ENCODE results near the gene COX7B2. TPM values are rescaled to one million over a fixed set of nuclear protein-coding genes. Genes with fewer than 3 reads are reported as not detected.

The COX7B2 gene
- total and polyA plus RNA-seq, 10 of the 15 experiments (the other 5 are each of a cell fraction or from before 2014, with no cell fraction given) = not detected

DNA sequence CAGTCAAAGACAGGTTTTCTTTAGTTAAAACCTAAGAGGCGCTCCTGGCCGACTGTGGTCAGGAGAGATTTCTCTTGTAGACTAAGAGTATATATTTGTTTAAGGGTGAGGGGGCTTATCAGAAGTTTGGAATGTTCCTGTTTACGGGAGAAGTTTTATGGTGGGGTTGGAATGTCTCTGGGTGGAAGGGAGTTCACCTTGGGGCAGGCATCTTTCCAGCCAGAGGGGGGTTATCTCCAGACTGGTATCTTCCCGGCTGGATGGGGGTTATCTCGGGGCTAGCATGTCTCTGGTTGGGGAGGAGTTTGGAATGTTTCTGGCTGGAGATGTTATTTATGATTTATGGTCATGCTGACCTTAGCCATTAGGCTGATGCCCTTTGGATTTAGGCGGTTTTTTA, 116.0 kb downstream of the COX7B2 start:
- WGBS (ENCODE audit: insufficient coverage, insufficient replicate concordance, low lambda C conversion rate, missing lambda C conversion rate) = 34% methylated on average over 6 of the region's 6 CpGs
- Histone ChIP-seq H3K4me2 (ENCODE audit: control insufficient read depth, insufficient read depth) (no peak overlapping the region), H2AFZ (ENCODE audit: control insufficient read depth, low read depth, low read length) (no peak overlapping the region), H3K9ac (ENCODE audit: control insufficient read depth, insufficient read depth, low read length) (no peak overlapping the region), H3K79me2 (ENCODE audit: control insufficient read depth, insufficient read depth, low read length) (no peaks in the 10 kb centered on the region), H3K9me3 (replicated peaks; ENCODE audit: control insufficient read depth, insufficient read depth, low read length) (no peaks in the 10 kb centered on the region), H3K4me3 (no peak overlapping the region), H3K27me3 (replicated peaks in 1 of 2; ENCODE audit: control insufficient read depth in 2 of 2, insufficient read depth in 2 of 2, low read length in 1 of 2) (no peaks in the 10 kb centered on the region), H4K20me1 (ENCODE audit: control insufficient read depth, insufficient read depth) (no peaks in the 10 kb centered on the region), H3K4me1 (ENCODE audit: control insufficient read depth, insufficient read depth, low read length) (no peaks in the 10 kb centered on the region), H3K27ac (ENCODE audit: control insufficient read depth, insufficient read depth) (no peak overlapping the region), H3K36me3 (ENCODE audit: control insufficient read depth in 2 of 2, insufficient read depth in 2 of 2, low read length in 1 of 2) (no peaks in the 10 kb centered on the region)
- no peak for DNase-seq (ENCODE audit: low read depth, low spot score)
- TF ChIP-seq SREBF1 (IDR thresholded peaks at IDR 0.05; ENCODE audit: low read length) (no peak), CEBPB (IDR thresholded peaks at IDR 0.05; ENCODE audit: borderline replicate concordance in 1 of 2, low read depth in 2 of 2, low read length in 2 of 2) (no peak), PAX8 (IDR thresholded peaks at IDR 0.05) (no peak), ZNF274 (IDR thresholded peaks at IDR 0.05; ENCODE audit: insufficient read depth, insufficient read length) (no peak), SMARCA5 (IDR thresholded peaks at IDR 0.05) (no peak), RAD21 (IDR thresholded peaks at IDR 0.05; ENCODE audit: insufficient read depth, low read depth, low read length) (no peak), TCF7 (IDR thresholded peaks at IDR 0.05; ENCODE audit: borderline replicate concordance) (no peak), SP1 (IDR thresholded peaks at IDR 0.05; ENCODE audit: low read depth, low read length) (no peak), SMAD1 (IDR thresholded peaks at IDR 0.05; ENCODE audit: low read depth, partially characterized antibody) (no peak), NFYA (IDR thresholded peaks at IDR 0.05; ENCODE audit: borderline replicate concordance, low read depth, low read length) (no peak), NR2C2 (IDR thresholded peaks at IDR 0.05; ENCODE audit: borderline replicate concordance, control insufficient read depth, insufficient read length, low read depth) (no peak), ZZZ3 (IDR thresholded peaks at IDR 0.05; ENCODE audit: control insufficient read depth, insufficient read length, low read depth) (no peak), CBFB (IDR thresholded peaks at IDR 0.05; ENCODE audit: low read depth) (no peak), CBX3 (IDR thresholded peaks at IDR 0.05; ENCODE audit: borderline replicate concordance, low read depth) (no peak), IRF5 (IDR thresholded peaks at IDR 0.05; ENCODE audit: borderline replicate concordance) (no peak), RELA (IDR thresholded peaks at IDR 0.05; ENCODE audit: borderline replicate concordance, partially characterized antibody) (no peak), SMAD5 (IDR thresholded peaks at IDR 0.05; ENCODE audit: low read depth) (no peak), WRNIP1 (IDR thresholded peaks at IDR 0.05; ENCODE audit: borderline replicate concordance, low read depth, low read length) (no peak), IRF4 (IDR thresholded peaks at IDR 0.05; ENCODE audit: low read depth, low read length) (no peak)
- TF ChIP-seq, protein P1, sequence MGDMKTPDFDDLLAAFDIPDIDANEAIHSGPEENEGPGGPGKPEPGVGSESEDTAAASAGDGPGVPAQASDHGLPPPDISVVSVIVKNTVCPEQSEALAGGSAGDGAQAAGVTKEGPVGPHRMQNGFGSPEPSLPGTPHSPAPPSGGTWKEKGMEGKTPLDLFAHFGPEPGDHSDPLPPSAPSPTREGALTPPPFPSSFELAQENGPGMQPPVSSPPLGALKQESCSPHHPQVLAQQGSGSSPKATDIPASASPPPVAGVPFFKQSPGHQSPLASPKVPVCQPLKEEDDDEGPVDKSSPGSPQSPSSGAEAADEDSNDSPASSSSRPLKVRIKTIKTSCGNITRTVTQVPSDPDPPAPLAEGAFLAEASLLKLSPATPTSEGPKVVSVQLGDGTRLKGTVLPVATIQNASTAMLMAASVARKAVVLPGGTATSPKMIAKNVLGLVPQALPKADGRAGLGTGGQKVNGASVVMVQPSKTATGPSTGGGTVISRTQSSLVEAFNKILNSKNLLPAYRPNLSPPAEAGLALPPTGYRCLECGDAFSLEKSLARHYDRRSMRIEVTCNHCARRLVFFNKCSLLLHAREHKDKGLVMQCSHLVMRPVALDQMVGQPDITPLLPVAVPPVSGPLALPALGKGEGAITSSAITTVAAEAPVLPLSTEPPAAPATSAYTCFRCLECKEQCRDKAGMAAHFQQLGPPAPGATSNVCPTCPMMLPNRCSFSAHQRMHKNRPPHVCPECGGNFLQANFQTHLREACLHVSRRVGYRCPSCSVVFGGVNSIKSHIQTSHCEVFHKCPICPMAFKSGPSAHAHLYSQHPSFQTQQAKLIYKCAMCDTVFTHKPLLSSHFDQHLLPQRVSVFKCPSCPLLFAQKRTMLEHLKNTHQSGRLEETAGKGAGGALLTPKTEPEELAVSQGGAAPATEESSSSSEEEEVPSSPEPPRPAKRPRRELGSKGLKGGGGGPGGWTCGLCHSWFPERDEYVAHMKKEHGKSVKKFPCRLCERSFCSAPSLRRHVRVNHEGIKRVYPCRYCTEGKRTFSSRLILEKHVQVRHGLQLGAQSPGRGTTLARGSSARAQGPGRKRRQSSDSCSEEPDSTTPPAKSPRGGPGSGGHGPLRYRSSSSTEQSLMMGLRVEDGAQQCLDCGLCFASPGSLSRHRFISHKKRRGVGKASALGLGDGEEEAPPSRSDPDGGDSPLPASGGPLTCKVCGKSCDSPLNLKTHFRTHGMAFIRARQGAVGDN (IDR thresholded peaks at IDR 0.05) = no peak
- in situ Hi-C loops (cut with MboI) (no loop called here), intact Hi-C loops (cut with micrococcal nuclease; ENCODE audit: unreplicated experiment) (no loop called here)
- no peak for ATAC-seq
- FAIRE-seq = no peak
- ChIA-PET SMC1A (ENCODE audit: uncharacterized antibody, unreplicated experiment) (no interaction called here), RAD21 (ENCODE audit: unreplicated experiment) (no interaction called here), POLR2A (no interaction called here), CTCF (no interaction called here)
- no TSS peak for BruUV-seq (replicated peaks)
